Measurements from ENCODE around the gene TRPC3. TPM values are rescaled to one million over a fixed set of nuclear protein-coding genes. Genes with fewer than 3 reads are reported as not detected.

Gene TRPC3
- total RNA-seq (2014; rRNA removed; shearing (Covaris generic)) (0.22 TPM in 1 of 2 replicates, not detected in the other), polyA plus RNA-seq (2016; fragmentation: Nextera tagmentation; extraction: Ambion mirVana) (not detected in 2 replicates)

DNA sequence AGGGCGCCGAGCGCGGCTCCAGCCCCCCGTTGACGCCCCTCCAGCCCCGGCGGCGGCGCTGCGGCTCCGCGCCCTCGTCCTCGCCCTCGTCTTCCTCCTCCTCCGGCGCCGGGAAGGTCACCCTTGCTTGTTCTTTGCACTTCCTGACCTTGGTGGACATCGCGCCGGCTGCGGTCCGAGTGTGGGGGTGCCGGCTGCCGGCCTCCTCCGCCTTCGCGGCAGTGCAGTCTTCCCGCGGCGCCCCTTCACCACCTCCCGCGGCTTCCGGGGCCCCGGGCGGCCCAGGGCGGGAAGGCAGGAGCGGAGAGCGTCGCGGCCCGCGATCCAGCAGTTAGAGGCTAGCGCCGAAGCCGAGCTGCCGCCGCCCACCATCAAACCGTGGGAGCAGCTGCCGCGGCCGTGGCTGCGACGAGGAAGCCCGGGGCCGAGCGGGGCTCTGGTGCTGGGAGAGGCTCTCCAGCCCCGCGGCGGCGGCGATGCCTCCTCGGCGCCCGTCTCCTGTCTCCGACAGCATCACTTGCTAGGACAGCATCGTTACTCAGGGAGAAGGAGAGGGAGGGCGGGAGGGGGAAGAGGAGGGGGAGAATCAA is at the start of gene TRPC3:
Gene TRPC3, minus strand, starts transcription at position 540 of the 590 bp plus-strand sequence. Its CDS starts 380 bp downstream, at position 160.
- Histone ChIP-seq H3K9ac (no peak within 1 kb of the TSS), H2AFZ (peak within 1 kb of the TSS; percentile 91)
- peak; percentile 58 for DNase-seq

DNA sequence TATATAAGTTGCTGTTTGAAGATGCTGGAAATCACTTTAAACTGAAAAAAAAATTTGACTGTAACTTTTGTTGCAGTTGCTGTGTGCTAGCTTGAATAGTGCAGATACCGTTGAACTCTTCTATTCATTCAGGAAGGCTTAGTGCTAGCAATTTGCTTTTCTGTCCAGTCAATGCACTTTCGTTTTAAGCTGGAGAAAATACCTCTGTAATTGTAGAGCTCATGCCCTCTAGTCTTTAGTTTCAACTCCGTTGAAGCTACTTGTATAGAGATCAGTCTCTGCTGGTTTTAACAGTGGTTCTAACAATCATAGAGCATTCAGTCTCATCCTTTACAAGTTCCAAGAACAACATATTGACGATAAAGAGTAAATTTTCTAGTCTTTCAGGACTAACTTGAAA is 49.0 kb upstream of the TRPC3 start:
- H3K9ac ChIP-seq = no peak overlapping the region
- H3K4me1 ChIP-seq (ENCODE audit: insufficient read depth) = no peaks in the 10 kb centered on the region
- H3F3A ChIP-seq (ENCODE audit: insufficient read depth) = no peaks in the 10 kb centered on the region
- H3K27me3 ChIP-seq (replicated peaks; ENCODE audit: insufficient read depth) = 0 out of 2 replicates have a peak, but pooled peaks cover 3% of the 10 kb centered on the region
- no peaks in the 10 kb centered on the region for H3K79me2 ChIP-seq (ENCODE audit: insufficient read depth)
- H3K9me3 ChIP-seq (ENCODE audit: low read depth) = no peaks in the 10 kb centered on the region
- TF ChIP-seq EZH2phosphoT487 (IDR thresholded peaks at IDR 0.05; ENCODE audit: insufficient read depth, low read depth) (no peak), EZH2 (IDR thresholded peaks at IDR 0.05; ENCODE audit: insufficient read depth, poor library complexity, severe bottlenecking) (no peak)
- no peak overlapping the region for H3K27ac ChIP-seq
- H3K36me3 ChIP-seq (ENCODE audit: low read depth) = no peaks in the 10 kb centered on the region
- H2AFZ ChIP-seq = no peak overlapping the region
- H4K20me1 ChIP-seq (ENCODE audit: insufficient read depth) = no peaks in the 10 kb centered on the region
- H3K9me2 ChIP-seq (ENCODE audit: insufficient read depth) = no peaks in the 10 kb centered on the region
- no peak overlapping the region for H3K4me3 ChIP-seq
- no peak for DNase-seq
- in situ Hi-C loops (cut with MboI) = no loop called here
- H3K4me2 ChIP-seq (ENCODE audit: unreplicated experiment) = no peak overlapping the region
- WGBS, 2 experiments (ENCODE audit: low coverage in 1 of 2, low lambda C conversion rate in 2 of 2, missing lambda C conversion rate in 2 of 2) = 17 to 20% methylated on average over 4 of the region's 4 CpGs

More for the DNA sequence above, at the start of gene TRPC3:
- Histone ChIP-seq H3K9me3 (ENCODE audit: low read depth) (no peaks in the 10 kb centered on the region), H3K4me2 (ENCODE audit: unreplicated experiment) (peak within 1 kb of the TSS; percentile 87), H4K20me1 (ENCODE audit: insufficient read depth) (no peaks in the 10 kb centered on the region), H3K9me2 (ENCODE audit: insufficient read depth) (no peaks in the 10 kb centered on the region), H3K4me1 (ENCODE audit: insufficient read depth) (no peaks in the 10 kb centered on the region), H3K27me3 (replicated peaks; ENCODE audit: insufficient read depth) (peaks cover 69% of the 10 kb centered on the region), H3K27ac (no peak within 1 kb of the TSS), H3K4me3 (peak within 1 kb of the TSS; percentile 73), H3K79me2 (ENCODE audit: insufficient read depth) (no peaks in the 10 kb centered on the region), H3K36me3 (ENCODE audit: low read depth) (no peaks in the 10 kb centered on the region), H3F3A (ENCODE audit: insufficient read depth) (no peaks in the 10 kb centered on the region)
- in situ Hi-C loops (cut with MboI) = no loop called here
- TF ChIP-seq EZH2 (IDR thresholded peaks at IDR 0.05; ENCODE audit: insufficient read depth, poor library complexity, severe bottlenecking) (no peak), EZH2phosphoT487 (IDR thresholded peaks at IDR 0.05; ENCODE audit: insufficient read depth, low read depth) (no peak)
- 1% methylated on average over 39 to 69 of the region's 69 CpGs for WGBS, 2 experiments (ENCODE audit: low coverage in 1 of 2, low lambda C conversion rate in 2 of 2, missing lambda C conversion rate in 2 of 2)

DNA sequence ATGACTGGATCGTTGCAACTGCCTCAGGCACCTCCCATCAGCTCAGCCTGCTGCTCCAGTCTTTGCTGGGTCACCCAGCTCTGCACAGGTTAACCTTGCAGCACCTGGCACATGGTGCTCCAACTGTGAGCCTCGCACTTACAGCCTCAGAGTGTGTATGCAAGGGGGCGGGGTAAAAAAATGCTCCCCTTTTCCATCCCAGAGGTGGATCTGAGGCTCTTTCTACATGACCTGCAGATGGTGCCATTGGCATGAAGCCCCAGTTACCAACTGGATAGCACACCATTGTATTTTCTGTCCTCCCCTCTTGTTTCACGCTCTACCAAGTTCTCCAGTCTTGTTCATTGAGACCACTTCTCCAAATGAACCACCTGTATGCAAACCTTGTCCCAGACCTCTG is 46.2 kb upstream of the TRPC3 start:
- no peak overlapping the region for H2AFZ ChIP-seq
- no peaks in the 10 kb centered on the region for H3F3A ChIP-seq (ENCODE audit: insufficient read depth)
- no peaks in the 10 kb centered on the region for H3K9me2 ChIP-seq (ENCODE audit: insufficient read depth)
- no peaks in the 10 kb centered on the region for H3K79me2 ChIP-seq (ENCODE audit: insufficient read depth)
- 0 out of 2 replicates have a peak, but pooled peaks cover 3% of the 10 kb centered on the region for H3K27me3 ChIP-seq (replicated peaks; ENCODE audit: insufficient read depth)
- H3K4me3 ChIP-seq = no peak overlapping the region
- no peaks in the 10 kb centered on the region for H3K4me1 ChIP-seq (ENCODE audit: insufficient read depth)
- no peak overlapping the region for H3K4me2 ChIP-seq (ENCODE audit: unreplicated experiment)
- DNase-seq = no peak
- TF ChIP-seq EZH2 (IDR thresholded peaks at IDR 0.05; ENCODE audit: insufficient read depth, poor library complexity, severe bottlenecking) (no peak), EZH2phosphoT487 (IDR thresholded peaks at IDR 0.05; ENCODE audit: insufficient read depth, low read depth) (no peak)
- in situ Hi-C loops (cut with MboI) = no loop called here
- WGBS, 2 experiments (ENCODE audit: low coverage in 1 of 2, low lambda C conversion rate in 2 of 2, missing lambda C conversion rate in 2 of 2) = 41 to 43% methylated on average over 4 of the region's 4 CpGs
- H3K9me3 ChIP-seq (ENCODE audit: low read depth) = no peaks in the 10 kb centered on the region
- H4K20me1 ChIP-seq (ENCODE audit: insufficient read depth) = no peaks in the 10 kb centered on the region
- H3K36me3 ChIP-seq (ENCODE audit: low read depth) = no peaks in the 10 kb centered on the region
- H3K9ac ChIP-seq = no peak overlapping the region
- no peak overlapping the region for H3K27ac ChIP-seq

DNA sequence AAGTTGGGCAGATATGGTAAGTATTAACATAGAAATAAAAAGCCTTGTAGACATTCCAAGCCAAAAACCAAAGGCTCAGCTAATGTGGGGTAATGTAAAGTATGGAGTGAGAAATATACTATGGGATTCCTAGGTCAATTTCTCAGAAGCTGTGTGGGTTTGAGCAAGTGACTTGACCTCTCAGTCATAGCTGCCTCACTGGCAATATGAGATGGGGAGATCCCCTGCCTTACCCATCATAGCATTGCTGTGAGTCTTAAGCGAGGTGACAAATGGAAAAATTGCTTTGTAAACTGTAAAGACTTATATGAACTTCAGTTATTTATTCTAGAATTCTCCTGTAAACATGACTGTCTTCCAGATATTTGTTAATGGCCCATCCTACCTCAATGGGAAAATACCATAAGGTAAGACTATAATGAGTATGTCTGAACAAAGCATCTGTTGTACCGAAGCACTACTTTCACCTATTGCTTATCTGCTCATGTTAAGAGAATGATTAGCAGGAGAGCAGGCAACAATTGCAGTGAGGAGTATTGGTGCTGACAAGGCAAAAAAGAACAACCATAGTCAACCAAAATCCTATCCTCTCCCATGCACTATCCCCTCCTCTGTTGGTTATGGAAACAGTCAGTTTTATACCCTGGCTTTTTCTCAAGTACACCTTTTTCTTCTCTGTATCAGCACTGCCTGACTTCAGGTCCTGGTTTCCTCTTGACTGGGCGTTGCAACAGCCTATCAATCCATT is 44.1 kb upstream of the TRPC3 start:
- Histone ChIP-seq H3K27me3 (replicated peaks; ENCODE audit: insufficient read depth) (0 out of 2 replicates have a peak, but pooled peaks cover 3% of the 10 kb centered on the region), H3F3A (ENCODE audit: insufficient read depth) (no peaks in the 10 kb centered on the region), H3K36me3 (ENCODE audit: low read depth) (no peaks in the 10 kb centered on the region), H3K9me3 (ENCODE audit: low read depth) (no peaks in the 10 kb centered on the region), H3K4me1 (ENCODE audit: insufficient read depth) (no peaks in the 10 kb centered on the region), H3K4me3 (no peak overlapping the region), H3K79me2 (ENCODE audit: insufficient read depth) (no peaks in the 10 kb centered on the region), H3K9ac (no peak overlapping the region), H2AFZ (no peak overlapping the region), H3K4me2 (ENCODE audit: unreplicated experiment) (no peak overlapping the region), H3K27ac (no peak overlapping the region), H4K20me1 (ENCODE audit: insufficient read depth) (no peaks in the 10 kb centered on the region), H3K9me2 (ENCODE audit: insufficient read depth) (no peaks in the 10 kb centered on the region)
- no peak for TF ChIP-seq EZH2 (IDR thresholded peaks at IDR 0.05; ENCODE audit: insufficient read depth, poor library complexity, severe bottlenecking)
- TF ChIP-seq EZH2phosphoT487 (IDR thresholded peaks at IDR 0.05; ENCODE audit: insufficient read depth, low read depth) = no peak
- WGBS, 2 experiments (ENCODE audit: low coverage in 1 of 2, low lambda C conversion rate in 2 of 2, missing lambda C conversion rate in 2 of 2) = 37 to 45% methylated on average over 3 of the region's 3 CpGs
- in situ Hi-C loops (cut with MboI) = no loop called here
- no peak for DNase-seq

Data from GM23248 (cell line).